Measurements from ENCODE around the gene KDM4B. TPM values are rescaled to one million over a fixed set of nuclear protein-coding genes. Genes with fewer than 3 reads are reported as not detected.
"Not testable (repeated sequence)": the region's sequence is repeated elsewhere in the genome, so short reads cannot be mapped to it uniquely, and the experiment has no call there.

KDM4B gene
- total and polyA plus RNA-seq, 2 of the 8 experiments (the other 6 are each of a cell fraction or from before 2014, with no cell fraction given): 12.0 to 31.9 TPM

DNA sequence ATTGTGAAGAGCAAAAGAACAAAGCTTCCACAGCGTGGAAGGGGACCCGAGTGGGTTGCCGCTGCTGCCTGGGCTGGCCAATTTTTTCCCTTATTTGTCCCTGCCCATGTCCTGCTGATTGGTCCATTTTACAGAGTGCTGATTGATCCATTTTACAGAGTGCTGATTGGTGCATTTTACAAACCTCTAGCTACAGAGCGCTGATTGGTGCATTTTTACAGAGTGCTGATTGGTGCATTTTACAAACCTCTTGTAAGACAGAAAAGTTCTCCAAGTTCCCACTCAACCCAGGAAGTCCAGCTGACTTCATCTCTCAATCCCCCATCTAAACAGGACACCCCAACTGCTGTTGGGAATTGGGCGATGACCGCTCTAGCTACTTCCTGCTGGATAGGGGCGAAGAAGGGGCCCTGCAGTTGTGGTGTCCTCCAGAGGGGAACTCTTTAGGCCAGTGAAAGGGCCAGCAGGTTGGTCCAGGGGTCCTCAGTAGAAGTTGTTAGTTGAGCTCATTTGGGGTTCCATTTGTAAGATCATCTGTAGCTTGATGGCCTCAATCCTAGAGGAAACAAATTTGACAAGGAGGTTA, 189.7 kb downstream of the KDM4B start:
- H3K18ac ChIP-seq (ENCODE audit: extremely low read depth, low read length); H4K91ac ChIP-seq (replicated peaks; ENCODE audit: insufficient read length, low read length); H2BK120ac ChIP-seq (replicated peaks; ENCODE audit: low read depth, low read length); H2BK20ac ChIP-seq (ENCODE audit: low read length); H2AK5ac ChIP-seq (ENCODE audit: low read depth, low read length); H2BK15ac ChIP-seq (ENCODE audit: low read length); H2BK5ac ChIP-seq (ENCODE audit: low read depth, low read length); H3K4me3 ChIP-seq (ENCODE audit: extremely low read depth in 1 of 4, insufficient read depth in 2 of 4, low read depth in 3 of 4, low read length in 4 of 4); POLR2A ChIA-PET (ENCODE audit: partially characterized antibody); H4K5ac ChIP-seq (ENCODE audit: insufficient read length, low read depth, low read length); FAIRE-seq; H3K23ac ChIP-seq (ENCODE audit: insufficient read length); H3K27me3 ChIP-seq (replicated peaks in 1 of 4; ENCODE audit: control insufficient read depth in 3 of 4, extremely low read depth in 1 of 4, insufficient read depth in 3 of 4, low read length in 3 of 4); H3K79me2 ChIP-seq (ENCODE audit: control insufficient read depth in 1 of 2, insufficient read depth in 2 of 2, low read length in 2 of 2); H3K4ac ChIP-seq (replicated peaks; ENCODE audit: insufficient read length, low read depth, low read length); H4K20me1 ChIP-seq (replicated peaks in 1 of 2; ENCODE audit: control insufficient read depth in 1 of 2, insufficient read depth in 2 of 2, low read length in 2 of 2); H3K14ac ChIP-seq (ENCODE audit: insufficient read length); H3K23me2 ChIP-seq (ENCODE audit: low read depth, low read length); H4K8ac ChIP-seq (ENCODE audit: extremely low read depth, insufficient read depth, low read length); H3K4me2 ChIP-seq (ENCODE audit: insufficient read depth in 1 of 2, low read depth in 2 of 2, low read length in 2 of 2); H3K79me1 ChIP-seq (ENCODE audit: low read depth, low read length); H3K36me3 ChIP-seq (ENCODE audit: control insufficient read depth in 2 of 4, insufficient read depth in 4 of 4, low read length in 3 of 4); H3K9me3 ChIP-seq (ENCODE audit: insufficient read depth in 2 of 2, low read depth in 1 of 2, low read length in 1 of 2); H3K4me1 ChIP-seq (replicated peaks in 1 of 4; ENCODE audit: control insufficient read depth in 3 of 4, insufficient read depth in 4 of 4, low read length in 3 of 4); H3K9ac ChIP-seq (replicated peaks in 1 of 4; ENCODE audit: extremely low read depth in 1 of 4, low read depth in 3 of 4, low read length in 3 of 4); H3K56ac ChIP-seq (replicated peaks; ENCODE audit: insufficient read length, low read depth, low read length); CTCF ChIA-PET (ENCODE audit: partially characterized antibody); H3K27ac ChIP-seq (ENCODE audit: low read depth, low read length); DNase-seq (ENCODE audit: low read depth in 1 of 2, low spot score in 2 of 2); H2BK12ac ChIP-seq (ENCODE audit: low read depth, low read length); H2AFZ ChIP-seq (ENCODE audit: low read length): not testable (repeated sequence)
- WGBS, 2 experiments (ENCODE audit: extremely low coverage in 1 of 2, insufficient coverage in 1 of 2, insufficient read length in 1 of 2, insufficient replicate concordance in 2 of 2, low coverage in 1 of 2, low lambda C conversion rate in 2 of 2, missing lambda C conversion rate in 1 of 2): 89% methylated on average over 7 of the region's 7 CpGs; no CpG with 5 or more reads in 1 of the 2 experiments
